ENCODE data around the gene EFNB1.
"Not testable (repeated sequence)": the region's sequence is repeated elsewhere in the genome, so short reads cannot be mapped to it uniquely, and the experiment has no call there.

The EFNB1 gene

DNA sequence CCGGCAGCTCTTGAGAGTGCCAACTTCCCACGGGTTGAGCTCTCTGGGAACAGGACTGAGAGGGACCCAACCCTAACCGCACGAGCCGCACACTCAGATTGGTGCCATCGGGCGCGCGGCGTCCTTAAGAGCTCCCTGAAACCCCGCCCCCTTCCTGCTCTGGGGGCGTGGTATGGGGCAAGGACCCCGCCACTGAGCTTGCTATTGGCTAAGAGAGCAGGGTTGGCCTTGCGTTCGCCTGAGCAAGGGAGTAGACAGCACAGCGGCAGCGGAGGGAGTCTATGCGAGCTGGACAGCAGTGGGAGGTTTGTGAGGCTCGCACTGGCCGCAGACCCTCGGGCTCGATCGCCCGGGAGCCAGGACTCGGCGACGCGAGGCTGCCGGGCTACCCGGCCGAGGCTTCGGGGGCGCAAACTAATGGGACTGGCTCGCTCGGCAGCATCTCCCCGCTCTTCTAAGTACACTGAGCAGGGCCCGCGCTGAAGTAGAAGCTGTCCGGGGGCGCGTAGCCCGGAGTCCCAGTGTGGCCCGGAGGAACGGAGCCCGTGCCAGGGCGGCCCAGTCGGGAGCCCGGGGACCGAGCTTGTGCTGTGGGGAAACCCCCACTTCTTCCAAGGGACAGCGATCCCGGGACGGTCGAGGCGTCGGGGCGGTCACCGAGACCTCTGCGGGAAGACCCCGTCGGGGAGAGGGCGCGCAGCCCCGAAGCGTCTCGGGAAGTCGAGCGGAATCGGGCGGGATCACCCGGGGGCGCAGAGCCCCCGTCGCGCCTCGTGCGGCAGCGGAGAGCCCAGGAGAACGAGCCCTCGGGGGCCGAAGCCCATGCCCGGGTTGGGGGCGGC lies at the start of gene EFNB1:
Gene EFNB1 (plus strand): TSS at position 282 of the 842 bp plus-strand sequence. CDS start 756 bp downstream, outside the sequence.
- peak; percentile 91 for DNase-seq (ENCODE audit: low spot score)

DNA sequence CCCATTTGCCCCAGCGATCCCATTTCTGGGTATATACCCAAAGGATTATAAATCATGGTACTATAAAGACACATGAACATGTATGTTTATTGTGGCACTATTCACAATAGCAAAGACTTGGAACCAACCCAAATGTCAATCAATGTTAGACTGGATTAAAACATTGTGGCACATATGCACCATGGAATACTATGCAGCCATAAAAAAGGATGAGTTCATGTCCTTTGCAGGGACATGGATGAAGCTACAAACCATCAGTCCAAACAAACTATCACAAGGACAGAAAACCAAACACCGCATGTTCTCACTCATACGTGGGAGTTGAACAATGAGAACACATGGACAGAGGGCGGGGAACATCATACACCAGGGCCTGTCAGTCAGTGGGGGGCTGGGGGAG lies 47.5 kb upstream of the EFNB1 start:
- not testable (repeated sequence) for DNase-seq (ENCODE audit: low spot score)

DNA sequence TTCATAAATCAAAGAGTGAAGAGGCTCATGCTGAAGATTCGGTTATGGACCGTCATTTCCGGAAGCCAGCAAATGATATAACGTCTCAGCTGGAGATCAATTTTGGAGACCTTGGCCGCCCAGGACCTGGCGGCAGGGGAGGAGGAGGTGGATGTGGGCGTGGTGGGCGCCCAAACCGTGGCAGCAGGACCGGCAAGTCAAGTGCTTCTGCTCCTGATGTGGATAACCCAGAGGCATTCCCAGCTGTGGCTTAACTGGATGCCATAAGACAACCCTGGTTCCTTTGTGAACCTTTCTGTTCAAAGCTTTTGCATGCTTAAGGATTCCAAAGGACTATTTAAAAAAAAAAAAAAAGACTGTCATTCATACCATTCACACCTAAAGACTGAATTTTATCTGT lies 44.0 kb upstream of the EFNB1 start:
- DNase-seq (ENCODE audit: low spot score) = no peak

DNA sequence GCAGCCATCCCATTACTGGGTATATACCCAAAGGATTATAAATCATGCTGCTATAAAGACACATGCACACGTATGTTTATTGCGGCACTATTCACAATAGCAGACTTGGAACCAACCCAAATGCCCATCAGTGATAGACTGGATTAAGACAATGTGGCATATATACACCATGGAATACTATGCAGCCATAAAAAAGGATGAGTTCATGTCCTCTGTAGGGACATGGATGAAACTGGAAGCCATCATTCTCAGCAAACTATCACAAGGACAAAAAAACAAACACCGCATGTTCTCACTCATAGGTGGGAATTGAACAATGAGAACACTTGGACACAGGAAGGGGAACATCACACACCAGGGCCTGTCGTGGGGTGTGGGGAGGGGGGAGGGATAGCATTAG lies 42.2 kb upstream of the EFNB1 start:
- not testable (repeated sequence) for DNase-seq (ENCODE audit: low spot score)

DNA sequence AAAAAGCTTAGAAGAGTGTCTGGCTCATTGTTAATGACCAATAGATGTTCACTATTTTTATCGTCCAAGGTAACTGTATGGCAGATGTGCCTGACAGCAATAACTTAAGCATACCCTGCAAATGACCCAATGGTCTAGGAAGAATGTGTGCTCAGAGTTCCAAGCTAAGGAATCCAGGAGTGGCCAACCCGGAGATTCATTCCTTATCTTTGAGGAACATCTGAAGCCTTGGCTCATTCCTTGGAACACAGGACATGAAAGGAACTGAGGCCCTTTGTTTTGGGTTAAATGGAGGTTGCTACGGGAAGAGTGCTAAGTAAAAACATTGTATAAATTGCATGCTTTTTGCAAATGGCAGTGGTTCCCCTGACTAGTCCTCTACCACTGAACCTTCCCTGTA lies 38.9 kb upstream of the EFNB1 start:
- no peak for DNase-seq (ENCODE audit: low spot score)

DNA sequence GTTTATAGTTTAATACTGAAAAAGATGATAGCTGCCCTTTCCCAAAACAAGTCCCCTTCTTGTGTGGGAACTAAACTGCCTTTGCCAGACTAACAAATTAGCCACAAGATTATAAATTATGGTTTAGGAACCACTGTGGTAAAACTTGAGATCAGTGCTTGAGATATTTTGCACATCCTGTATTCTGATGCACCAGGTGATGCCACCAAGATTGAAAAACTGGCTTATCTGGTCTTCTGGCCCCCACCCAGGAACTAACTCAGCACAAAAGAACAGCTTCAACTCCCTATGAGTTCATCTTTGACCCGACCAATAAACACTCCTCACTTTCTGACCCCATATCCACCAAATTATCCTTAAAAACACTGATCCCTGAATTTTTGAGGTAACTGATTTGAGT lies 36.7 kb upstream of the EFNB1 start:
- DNase-seq (ENCODE audit: low spot score) = no peak

DNA sequence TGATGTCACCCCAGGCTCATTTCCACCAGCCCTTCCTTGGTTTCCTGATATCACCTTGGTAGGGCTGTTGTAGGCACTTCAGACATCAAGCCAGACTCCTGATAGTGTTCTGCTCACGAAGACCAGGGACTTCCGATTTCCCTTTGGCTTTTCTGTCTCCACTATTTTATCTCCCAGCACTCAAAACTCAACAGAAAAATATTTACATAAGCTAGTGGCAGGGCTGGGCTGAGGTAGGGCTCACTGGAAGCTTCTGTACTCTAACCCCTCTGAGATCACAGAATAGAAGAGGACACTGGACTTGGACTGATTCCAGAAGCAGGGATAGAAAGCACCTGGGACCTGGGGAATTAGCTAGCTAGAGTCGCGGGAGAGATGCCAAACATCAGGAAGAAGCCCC lies 34.4 kb upstream of the EFNB1 start:
- no peak for DNase-seq (ENCODE audit: low spot score)

DNA sequence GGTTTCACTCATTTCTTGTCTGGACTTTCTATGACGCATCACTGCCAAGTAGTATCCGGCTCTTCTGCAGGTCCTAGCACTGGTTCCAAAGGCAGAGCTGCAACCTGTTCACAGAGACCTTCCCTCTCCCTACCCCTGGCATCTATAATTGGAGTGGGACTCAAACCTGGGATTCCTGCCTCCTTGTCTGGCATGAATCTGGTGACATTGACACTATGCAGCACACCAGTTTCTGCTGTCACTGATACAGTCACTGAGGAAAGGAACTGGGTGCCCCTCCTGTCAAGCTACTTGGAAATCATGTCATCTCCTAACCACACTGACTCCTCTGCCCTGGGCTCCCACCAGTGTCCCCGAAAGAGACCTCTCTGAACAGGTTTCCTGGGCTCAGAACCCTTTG lies 33.1 kb upstream of the EFNB1 start:
- no peak for DNase-seq (ENCODE audit: low spot score)

DNA sequence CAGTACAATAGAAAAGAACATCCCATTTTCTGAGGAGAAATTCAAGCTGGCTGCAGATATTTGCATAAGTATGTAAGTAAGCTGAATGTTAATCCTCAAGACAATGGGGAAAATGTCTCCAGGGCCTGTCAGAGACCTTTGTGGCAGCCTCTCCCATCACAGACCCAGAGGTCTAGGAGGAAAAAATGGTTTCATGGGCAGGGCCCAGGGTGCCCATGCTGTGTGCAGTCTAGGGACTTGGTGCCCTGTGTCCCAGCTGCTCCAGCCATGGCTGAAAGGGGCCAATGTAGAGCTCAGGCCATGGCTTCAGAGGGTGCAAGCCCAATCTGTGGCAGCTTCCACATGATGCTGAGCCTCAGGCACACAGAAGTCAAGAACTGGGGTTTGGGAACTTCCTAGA lies 30.4 kb upstream of the EFNB1 start:
- not testable (repeated sequence) for DNase-seq (ENCODE audit: low spot score)

DNA sequence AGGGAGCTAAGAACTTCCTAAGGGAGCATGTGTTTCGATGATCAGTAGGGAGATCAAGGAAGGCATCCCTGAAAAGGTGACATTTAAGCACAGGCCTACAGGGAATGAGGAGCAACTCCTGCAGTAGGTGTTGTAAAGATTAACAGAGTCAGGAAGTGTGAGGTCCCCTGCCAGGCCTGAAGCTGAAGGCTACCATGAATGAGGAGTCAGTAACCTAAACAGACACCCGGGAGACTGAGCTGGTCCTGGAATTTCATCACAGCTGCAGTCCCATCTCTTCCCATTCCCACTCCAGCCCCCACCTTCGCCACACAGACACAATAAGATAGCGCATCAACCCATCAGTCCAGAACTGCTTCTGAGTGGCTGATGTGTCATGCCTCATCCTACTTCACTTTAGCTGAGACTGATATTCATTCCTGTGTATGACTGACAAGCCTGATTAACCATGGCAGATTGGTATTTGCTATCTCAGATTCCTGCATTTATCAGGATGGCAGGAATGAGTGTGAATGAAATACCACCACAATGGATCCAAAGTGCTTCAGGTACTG lies 27.0 kb upstream of the EFNB1 start:
- DNase-seq (ENCODE audit: low spot score) = no peak

DNA sequence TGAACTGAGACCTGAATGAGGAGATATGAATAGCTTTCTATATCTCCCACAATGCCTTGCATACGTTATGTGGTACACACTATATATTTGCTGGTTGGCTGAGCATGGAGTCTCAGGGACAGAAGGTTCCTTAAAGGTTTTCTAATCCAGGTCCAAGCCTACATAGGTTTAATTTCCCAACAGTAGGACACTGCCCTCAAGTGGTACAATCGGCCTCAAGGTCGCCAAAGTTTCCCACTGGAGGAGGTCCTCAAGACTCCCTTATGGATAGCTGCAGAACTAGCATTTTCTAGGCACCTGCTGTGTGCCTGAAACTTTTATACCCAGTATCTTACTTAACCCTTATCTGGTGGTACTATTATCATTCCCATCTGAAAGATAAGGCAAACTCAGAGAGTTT lies 21.0 kb upstream of the EFNB1 start:
- no peak for DNase-seq (ENCODE audit: low spot score)

DNA sequence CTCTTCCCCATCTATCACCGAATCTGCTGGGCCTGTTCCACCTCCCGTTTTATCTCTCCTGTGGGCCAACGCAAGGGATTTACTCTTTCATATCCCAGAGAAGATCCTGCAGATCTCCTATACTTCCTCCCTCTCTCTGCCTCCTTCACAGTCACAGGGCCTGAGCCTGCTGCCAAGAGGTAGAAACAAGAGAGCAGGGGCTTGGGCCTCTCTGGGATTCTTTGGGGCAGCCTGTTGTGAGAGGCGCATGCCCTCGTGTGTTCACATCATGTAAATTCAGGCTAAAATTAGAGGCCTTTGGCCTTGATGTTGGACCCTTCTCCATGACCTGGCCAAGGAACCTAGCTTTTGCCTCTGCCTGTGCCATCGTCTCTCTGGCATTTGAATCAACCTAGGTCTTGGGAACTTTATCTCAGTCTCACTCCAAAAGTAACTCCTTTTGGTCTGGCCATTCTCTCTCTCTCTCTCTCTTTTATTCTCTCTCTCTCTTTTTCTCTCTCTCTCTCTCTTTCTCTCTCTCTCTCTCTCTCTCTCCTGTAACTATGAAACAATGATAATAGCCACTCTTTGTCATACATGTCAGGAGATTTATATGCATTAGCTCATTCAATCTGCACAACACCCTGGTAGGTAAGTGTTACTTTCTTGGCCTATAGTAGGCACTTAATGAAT lies 20.0 kb upstream of the EFNB1 start:
- peak; percentile 13 for DNase-seq (ENCODE audit: low spot score)

DNA sequence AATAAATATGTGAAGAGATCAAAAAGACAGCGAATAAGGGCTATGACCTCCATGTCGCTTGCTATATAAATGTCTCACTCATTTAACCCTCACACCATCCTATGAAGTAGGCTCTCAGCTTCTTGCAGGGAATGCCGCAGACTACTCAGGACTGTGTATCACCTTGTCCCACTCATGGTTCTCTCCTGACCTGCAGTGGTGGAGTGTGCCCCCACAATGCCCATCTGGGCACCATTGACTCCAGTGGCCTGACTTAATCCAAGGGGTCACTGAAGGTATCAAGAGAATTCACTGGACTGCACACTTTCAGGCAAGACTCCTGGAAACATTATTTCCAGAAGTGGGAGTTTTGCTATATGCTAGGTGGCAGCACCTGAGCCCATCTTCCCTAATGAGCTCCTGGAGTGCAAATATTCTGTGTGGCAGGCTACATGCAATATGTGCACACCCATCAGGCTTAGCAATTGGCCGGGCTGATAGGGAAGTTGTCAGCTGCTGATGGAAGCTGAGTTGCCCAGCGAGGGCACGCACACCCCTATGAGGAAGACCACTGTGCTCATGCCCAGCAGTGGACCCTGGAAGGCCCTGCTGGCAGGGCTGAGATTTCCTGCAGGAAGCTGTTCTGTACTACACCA lies 8.2 kb upstream of the EFNB1 start:
- DNase-seq (ENCODE audit: low spot score) = no peak

DNA sequence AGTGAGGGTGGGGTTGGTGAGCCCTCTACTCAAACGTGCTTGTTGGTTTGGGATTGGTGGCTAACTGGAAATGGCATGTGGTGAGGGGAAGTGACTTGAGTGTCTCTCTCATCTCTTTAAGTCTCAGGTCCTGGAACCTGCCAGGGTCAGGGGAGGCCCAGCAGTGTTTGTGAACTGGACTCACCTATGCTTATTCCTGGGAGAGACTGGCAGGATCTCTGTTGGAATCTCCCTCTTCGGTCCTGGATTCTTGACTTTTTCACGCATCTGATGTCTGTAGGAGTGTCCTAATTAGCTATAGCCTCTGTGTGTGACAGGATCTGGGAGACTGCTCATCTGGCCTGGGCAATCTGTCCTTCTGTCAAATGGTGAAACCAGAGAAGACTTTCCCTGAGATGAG lies 7.2 kb upstream of the EFNB1 start:
- no peak for DNase-seq (ENCODE audit: low spot score)

DNA sequence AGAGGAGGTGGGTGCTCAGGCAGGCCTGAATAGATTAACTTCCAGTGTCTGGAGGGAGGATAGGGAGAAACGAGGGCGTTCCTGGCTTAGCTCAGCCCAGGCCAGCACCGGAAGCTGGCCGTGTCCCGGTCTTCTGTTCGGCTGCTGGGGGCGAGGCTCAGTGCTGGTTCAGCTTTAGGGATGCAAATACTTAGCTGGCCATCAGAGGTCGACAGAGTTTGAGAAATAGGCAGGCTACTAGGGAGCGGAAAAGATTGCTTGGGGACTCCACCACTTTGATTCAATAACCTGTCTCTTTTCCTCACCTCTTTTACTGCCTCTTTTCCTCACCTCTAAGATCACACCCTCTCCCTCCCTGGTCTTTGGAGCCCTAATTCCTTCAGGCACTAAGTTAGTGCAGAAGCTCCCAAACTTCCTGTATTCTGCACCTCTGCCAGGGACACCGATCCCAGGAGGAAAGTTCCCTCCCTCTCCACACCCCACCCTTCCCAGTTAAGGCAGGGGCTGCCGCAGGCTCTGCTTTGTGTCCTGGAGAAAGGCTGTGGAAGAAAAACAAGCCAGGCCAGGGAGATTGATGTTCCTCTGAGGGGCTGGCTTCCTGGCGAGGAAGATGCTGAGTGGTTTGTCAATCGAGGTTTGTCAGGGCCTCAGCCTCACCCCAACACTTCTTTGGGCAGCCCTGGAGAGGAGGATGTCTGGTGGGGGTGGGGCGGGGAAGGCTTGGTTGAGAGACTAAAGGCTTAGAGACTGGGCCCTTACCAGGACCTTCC lies 6.0 kb upstream of the EFNB1 start:
- peak; percentile 54 for DNase-seq (ENCODE audit: low spot score)

DNA sequence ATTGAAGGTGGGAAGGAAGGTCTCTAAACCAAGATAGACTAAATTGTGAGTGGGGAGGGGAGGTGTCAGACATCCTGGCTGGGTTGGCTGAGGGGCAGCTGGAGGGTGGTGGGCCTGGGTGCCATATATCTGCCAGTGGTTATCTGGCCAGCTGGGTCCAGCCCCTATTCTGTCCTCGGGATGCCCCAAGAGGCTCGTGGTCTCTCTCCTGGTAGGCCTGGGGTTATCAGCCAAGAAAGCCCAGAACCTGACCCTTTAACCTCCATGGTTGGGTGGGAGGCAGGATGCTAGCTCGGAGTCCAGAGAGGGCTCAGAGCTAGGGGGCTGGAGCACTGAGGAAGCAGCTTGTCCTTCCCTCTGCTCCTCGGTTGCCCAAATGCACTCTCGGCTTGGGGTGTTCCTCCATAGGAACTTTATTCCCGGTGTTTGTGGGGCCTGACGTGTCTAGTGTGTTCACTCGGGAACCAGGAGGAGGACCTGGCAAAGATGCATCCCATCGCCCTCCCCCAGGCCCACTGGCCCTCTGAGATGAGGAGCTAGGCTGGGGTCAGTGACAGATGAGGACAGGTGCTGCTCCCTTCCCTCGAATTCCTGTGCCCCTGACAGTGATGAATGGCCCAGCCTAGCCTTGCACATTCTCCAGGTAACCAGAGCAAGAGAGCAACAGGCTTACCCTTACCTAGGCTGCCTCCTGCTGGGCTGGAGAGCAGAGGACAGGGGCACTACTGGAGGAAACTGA lies 5.2 kb upstream of the EFNB1 start:
- no peak for DNase-seq (ENCODE audit: low spot score)

DNA sequence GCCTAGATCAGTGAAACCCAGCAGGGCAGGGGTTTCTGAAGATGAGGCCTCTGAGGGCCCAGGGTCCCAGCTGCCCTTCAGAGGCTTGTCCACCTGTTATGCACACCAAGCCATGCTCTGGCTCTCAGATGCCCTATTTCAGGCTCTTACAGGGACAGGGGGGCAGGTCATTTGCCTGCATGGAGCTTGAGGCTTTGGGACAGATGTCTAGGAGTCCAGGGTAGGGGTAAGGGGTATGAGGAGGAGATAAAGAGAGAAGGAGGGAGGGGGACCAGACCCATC lies 4.7 kb upstream of the EFNB1 start:
- DNase-seq (ENCODE audit: low spot score) = no peak

DNA sequence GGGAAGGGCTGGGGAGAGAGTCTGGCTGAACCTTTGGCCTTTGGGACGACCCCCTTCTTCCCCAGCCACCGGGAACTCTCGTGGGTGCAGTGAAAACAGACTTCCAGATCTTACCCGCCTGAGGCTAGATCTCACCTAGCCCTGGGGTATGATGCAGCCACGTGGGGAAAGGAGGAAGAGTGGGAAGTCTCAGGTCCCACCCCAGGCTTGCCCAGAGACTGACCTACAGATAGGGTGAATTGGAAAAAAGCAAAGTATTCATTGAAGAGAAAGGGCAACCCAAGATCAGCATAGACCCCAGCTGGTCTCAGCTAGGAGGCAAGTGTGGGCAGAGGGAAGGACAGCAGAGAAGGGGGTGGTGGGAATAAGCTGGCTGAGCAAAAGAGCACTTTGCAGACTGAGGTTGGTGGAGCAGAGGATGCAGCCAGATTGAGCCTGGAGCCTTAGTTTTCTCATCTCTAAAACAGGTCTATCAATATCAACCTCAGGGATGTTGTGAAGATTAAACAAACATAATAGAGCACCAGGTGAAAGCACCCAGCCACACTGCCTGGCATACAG lies 4.2 kb upstream of the EFNB1 start:
- DNase-seq (ENCODE audit: low spot score) = no peak

DNA sequence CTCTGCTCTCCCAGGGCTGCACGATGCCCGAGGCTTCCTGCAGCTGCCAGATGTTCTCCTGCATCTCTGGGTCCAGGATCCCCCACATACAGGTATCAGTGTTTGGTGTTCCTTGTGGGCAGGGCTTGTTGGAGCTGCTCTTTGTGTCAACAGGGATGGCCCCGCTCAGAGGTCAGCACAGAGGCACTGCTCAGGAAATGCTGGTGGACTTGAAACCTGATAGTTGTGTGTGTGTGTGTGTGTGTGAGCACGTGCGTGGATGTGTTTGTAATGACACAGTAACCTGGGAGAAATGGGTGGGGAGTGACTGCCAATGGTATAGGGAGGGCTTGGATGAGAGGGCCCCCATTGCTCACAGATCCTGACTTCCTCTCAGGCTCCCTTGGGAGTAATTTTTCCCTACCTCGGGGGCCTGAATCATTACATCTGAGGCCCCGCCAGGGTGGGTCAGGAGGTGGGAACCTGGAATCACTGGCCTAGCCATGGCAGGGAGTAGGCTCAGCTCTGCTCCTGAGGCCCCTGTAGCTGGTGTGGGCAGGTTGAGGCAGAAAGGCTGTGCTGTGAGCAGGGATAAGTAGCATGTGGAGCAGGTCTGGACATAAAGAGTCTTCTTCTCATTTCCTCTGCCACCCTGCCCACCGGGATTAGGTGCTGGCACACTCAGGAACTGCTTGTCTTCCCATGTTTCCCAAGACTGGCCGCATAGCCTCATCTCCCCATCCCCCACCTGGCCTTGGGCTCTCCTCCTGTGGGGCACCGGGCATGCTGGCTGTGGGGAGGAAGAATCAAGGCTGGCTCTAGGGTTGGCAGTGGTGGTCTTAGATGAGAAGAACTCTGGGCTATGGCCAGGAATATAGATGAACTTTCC lies 2.5 kb upstream of the EFNB1 start:
- DNase-seq (ENCODE audit: low spot score) = no peak

DNA sequence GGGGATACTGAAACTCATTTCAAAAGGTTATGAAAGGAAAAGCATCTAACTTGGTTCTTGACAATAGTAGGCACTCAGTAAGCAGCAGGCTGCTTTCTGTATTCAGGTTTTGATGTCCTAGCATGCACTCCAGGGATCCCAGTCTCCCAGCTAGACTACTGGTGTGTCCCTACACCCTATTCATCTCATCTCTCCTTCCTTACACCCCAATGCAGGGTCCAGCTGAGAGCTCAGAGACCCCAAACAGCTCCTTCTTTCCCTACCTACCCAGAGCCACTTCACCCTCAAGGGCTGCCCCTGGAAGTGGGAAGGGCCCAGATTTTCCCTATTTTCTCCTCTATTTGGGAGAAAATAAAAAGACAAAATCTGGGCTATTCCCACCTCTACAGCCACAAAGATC lies 1.6 kb upstream of the EFNB1 start:
- no peak for DNase-seq (ENCODE audit: low spot score)
